CD4-positive, alpha-beta T cell treated with Interleukin-6 for 4 hours (primary cell): ENCODE measurements around the gene RFX3.

ENCODE experiments used
- DNase-seq: peaks from one replicate; pipeline ENCODE4 v3.0.0-alpha.2; 2020; ENCODE audit warnings: mixed read lengths

The RFX3 gene

DNA sequence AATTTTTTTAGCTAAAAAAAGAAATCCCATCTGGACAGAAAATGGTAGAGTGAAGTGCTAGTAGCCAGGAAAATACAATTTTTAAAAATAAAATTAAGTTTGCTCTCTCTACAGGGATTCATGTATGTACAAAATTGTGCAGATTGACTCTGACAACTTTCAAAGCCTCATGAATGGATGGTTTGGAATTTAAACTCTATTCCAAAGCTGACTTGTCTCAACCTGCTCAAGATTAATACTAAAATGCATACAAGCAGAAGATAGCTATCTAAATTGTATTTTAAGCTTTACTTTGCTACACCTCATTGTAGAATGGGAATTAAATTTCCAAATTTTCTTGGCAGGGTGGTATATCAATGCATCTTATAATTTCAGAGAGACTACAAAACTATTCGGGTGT is 257.6 kb downstream of the RFX3 start:
- DNase-seq, result no peak

DNA sequence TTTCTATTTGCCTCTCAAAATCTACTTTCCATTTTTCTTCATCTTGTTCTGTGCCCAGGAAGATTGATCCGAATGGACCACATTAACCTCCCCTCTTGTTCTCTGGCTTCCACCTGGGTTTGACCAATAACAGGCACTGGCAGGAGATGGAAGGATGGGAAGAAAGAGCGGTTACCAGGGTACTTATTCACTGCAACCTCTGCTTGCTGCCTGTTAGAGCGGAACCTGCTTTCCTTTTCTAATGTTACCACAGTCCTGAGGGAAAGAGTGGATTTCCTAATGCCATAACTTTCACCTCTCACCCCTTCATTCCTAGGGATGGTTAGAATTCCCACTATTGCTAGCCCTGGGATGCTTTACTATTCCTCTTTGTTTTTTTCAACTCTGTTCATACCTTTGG is 262.1 kb downstream of the RFX3 start:
- DNase-seq, result no peak

DNA sequence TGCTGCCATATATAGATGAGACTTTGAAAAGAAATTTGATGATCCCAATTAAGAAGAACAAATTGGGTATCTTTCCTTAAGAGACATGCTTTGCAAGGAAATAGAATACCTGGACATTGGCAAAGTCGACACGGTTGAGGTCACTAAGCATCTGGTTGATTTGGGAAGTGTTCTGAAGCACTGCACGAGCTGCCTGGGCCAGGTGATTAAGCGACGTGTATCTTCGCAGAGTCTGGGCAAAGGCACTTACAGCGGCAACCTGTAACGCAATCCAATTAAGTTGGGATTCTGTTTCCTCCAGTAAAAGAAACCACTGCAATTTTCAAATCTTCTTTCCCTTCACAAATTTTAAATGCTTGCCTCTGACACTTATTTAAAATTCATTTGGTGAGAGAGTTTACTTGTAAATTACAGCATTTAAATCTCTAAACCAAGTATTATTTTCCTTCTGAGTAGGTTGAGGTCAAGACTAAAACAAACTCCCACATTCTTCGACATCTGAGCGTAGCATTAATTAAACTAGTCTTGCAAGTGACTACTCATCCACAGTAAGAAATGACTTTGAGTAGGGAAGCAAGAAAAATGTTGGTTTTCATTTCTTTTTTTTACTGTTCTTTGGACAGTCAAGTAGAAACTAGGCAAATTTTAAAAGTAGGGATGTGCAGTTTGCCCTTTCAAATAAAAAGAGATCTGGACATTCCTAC is 262.8 kb downstream of the RFX3 start:
- DNase-seq, result no peak

DNA sequence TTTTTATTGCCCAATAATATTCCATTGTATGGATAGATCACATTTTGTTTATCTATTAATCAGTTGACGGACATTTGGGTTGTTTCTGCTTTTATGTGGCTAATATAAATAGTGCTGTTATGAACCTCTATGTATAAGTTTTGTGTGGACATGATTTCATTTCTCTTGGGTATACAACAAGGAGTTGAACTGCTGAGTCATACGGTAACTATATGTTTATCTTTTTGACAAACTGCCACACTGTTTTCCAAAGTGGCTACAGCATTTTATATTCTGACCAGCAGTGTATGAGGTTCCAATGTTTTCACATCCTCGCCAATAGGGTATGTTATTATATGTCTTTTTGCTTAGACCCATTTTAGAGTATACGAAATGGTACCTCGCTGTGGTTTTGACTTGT is 264.3 kb downstream of the RFX3 start:
- no peak for DNase-seq

DNA sequence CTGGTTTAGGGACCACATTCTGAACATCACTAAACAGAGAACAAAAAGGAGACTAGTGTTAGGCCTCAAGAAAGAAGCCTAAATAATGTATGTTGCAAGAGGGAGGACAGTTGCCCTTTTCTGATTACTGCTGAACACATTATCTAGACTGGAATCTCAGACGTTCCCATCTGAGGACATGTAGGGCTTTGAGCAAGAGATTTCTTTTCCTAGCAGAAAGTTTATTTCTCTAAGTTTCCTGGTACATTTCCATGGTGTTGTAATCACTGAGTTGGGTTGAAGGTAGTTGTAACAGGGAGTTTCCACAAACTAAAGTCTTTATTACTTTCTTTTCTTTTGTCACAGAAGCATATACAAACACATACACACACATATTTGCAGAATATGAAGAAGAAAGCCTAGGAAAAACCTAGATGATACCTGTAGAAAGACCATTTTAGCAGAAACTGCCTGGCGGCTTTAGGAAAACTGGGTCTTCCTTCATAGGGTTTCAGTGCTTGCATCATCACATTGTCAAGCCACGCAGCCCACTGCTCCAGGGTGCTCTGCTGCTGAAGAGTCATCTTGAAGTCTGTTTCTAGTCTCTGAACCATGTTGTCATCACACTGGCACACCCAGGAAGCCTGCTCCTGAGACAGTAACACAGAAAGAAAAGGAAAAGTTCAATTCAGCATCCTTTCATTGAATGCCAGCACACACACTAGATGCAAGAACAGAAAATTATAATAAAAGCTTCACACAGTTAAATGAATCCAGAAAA is 269.1 kb downstream of the RFX3 start:
- DNase-seq, result no peak

GRCh38 chr9:3251309-3251708 is 274.5 kb downstream of the RFX3 start:
- no peak for DNase-seq

DNA sequence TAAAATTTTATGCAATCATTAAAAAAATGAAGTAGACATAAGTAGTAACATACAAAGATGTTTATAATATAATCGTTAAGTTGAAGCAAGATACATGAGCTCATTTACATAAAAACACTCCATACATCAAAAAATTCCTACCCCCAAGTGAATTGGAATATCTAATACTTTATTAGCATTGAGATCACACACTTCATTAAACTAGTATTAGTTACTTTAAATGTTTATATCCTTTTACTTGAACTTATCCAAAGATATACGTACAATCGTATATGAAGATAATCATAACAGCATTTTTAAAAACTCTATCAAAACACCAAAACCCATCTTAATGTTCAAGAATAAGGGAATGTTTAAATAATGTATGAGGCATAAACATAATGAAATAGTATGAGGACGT is 275.1 kb downstream of the RFX3 start:
- DNase-seq, result no peak

DNA sequence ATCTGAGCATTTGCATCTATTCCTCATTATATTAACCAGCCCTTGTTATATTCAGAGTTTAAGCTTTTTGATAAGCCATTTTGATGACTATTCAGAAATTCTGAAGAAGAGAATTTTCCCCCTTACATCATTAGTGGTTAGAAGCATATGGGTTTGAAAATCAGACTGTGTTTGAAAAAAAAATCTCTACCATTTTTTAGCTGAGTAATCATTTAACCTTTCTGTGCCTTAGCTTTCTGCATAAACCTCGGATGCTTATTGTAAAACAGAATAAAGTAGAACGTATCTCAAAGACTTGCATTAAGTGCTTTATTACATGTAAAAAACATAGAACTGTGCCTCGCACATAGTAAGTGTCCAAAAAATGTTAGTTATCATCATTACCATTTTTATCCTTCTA is 278.6 kb downstream of the RFX3 start:
- no peak for DNase-seq

DNA sequence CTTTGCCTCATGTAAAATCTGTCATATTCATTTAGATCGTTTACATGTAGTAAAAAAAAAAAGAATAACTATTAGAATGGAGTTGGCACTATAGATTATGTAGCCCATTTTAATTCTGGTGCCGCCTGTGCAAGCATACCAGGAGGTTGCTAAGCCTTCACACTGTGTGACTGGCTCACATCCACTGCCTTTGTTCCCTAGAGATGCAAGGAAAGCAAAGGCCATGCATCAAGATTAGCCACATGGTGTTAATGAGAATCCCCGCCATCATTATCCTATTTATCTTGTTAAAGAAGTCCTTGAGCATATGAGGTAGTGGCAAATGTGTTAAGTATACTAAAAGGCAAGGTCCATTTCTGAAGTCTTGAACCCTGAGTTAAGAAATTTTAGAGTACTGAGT is 279.6 kb downstream of the RFX3 start:
- no peak for DNase-seq

- no peak for DNase-seq
These were observed 280.7 kb downstream of the RFX3 start for GRCh38 chr9:3244963-3245653.

DNA sequence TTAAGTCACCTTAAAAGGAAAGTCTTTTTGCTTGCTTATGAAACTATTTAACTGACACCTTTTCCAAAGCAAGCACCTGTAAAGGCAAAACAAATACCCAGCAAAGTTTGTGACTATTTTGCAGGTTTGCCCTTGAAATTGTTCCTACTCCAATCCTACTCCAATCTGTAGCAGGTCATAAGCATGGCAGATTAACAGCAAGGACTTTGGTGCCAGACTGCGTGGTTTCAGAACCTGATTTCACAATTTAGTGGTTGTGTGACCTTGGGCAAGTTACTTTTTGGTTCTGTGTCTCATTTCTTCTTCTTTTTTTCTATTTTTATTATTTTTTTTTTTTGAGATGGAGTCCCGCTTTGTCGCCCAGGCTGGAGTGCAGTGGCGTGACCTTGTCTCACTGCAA is 282.1 kb downstream of the RFX3 start:
- no peak for DNase-seq

- no peak for DNase-seq
These were observed 284.5 kb downstream of the RFX3 start for GRCh38 chr9:3241290-3241689.

- DNase-seq, result peak; percentile 69
These were observed 285.0 kb downstream of the RFX3 start for GRCh38 chr9:3240656-3241268.

DNA sequence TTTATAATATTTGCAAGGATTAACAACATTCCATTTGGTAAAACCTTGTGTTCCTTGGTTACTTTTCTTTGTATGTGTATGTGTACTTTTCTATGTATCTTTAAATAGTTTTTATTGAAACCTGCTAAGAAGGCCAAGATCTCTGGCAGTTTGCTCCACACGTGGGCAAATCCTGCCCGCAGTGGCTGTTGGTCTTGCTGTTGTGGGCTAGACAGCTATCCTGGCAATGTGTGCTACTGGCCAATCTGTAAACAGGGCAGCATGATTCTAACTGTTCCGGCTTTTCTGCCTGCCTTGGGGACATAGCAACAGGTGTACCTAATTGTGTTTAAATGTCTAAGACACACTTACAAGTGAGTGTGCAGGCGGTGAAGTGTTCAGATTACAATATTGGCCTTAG is 286.6 kb downstream of the RFX3 start:
- DNase-seq, result no peak

DNA sequence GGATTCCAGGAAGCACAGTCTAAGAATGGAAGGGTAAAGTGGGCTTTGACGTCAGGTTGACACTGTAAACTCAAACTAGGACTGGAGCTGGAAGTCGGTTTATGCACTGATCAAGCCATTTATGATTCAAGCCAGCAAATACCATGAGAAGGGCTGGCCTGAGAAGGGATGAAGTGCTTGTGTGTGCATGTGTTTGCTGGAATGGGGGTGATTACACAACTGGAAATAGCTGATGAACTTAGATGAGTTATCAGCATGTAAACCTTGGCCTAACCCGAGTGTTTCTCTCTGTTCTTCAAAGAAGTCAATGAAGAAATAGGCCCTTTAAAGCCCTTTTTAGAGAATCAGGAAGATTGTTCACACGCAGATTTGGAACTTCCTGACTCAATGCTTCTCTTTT is 287.6 kb downstream of the RFX3 start:
- no peak for DNase-seq

DNA sequence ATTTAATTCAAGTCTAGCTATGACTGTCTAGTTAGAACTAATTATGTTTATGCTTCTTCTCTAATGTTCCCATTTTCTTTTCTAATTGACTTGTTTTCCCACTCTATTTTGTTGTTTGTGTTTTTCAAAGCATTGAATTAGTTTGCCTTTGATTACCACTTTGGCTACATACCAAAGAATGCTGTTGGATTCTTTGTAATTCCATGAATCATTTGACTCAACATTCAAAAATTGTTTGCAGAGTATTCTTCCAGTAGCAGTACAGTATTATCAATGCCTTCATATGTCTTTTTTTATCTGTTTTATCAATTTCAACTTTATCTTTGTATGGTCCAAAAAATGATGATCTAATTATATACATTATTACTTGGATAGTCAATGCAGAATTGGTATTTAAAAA is 288.7 kb downstream of the RFX3 start:
- DNase-seq, result no peak

- no peak for DNase-seq
These were observed 290.3 kb downstream of the RFX3 start for GRCh38 chr9:3235497-3235896.

- no peak for DNase-seq
These were observed 300.9 kb downstream of the RFX3 start for GRCh38 chr9:3224931-3225330.

GRCh38 chr9:3215658-3216057 is 310.1 kb downstream of the RFX3 start:
- DNase-seq, result no peak

DNA sequence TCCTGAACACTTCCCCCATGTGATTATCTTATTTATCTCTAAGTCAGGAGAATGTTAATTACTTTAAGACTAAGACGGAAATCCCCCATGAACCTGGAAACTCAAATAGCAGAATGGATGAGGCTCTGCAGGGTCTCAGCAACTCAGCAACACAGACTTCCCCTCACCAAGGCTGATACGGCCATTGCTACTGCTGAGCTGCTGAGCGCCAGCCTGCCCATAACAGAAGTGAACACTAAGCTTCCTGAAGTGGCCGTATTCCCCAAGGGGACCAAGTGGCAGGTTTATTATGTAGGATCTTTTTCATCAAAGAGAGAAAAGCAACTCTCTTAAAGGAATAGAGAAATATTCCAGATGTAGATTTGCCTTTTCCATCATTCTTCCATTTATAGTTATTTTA is 311.1 kb downstream of the RFX3 start:
- DNase-seq, result no peak

- no peak for DNase-seq
These were observed 320.2 kb downstream of the RFX3 start for GRCh38 chr9:3205421-3206095.

GRCh38 chr9:3200331-3200774 is 325.4 kb downstream of the RFX3 start:
- no peak for DNase-seq

DNA sequence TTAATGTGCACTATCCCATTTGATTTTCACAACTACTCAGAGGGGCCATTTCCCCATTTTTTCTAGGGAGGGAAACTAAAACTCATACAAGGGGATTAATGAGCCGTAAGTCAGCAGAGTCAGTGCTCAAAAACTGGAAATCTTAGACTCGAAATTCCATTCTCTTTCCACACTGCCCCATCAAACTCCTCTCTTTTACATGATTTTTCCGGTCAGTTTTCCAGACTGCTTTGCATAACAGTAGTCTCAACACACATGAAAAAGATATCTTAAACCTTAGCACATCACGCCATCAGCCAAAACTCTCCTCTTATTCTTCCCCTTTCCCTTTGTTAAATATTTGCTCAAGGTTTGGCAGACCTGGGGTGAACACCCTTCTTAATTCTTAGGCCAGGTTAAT is 332.0 kb downstream of the RFX3 start:
- no peak for DNase-seq
